SJCRH30 (cell line): ENCODE data around the gene GTF2H3. TPM values are rescaled to one million over a fixed set of nuclear protein-coding genes. Genes with fewer than 3 reads are reported as not detected.
A peak's percentile ranks its signal among the peaks of the same experiment; 100 is the strongest.

Experiments
- DNase-seq, 2 experiments: peaks; one replicate each; pipeline ENCODE4 v3.0.0-alpha.2; 2015 to 2020
- H3K27ac ChIP-seq: fragments of 250-450 bp; sonication (Bioruptor Pico); 2 replicates; pipeline ENCODE4 v1.5.1; 2020; ENCODE audit warnings: mild to moderate bottlenecking, moderate library complexity
- H3K27me3 ChIP-seq: fragments of 250-450 bp; sonication (Bioruptor Pico); 2 replicates; pipeline ENCODE4 v1.5.1; 2020; ENCODE audit warnings: mild to moderate bottlenecking, moderate library complexity
- H3K36me3 ChIP-seq: fragments of 250-450 bp; sonication (Bioruptor Pico); 2 replicates; pipeline ENCODE4 v1.5.1; 2020; ENCODE audit warnings: mild to moderate bottlenecking, moderate library complexity
- H3K4me1 ChIP-seq: fragments of 250-450 bp; sonication (Bioruptor Pico); 2 replicates; pipeline ENCODE4 v1.5.1; 2020; ENCODE audit warnings: mild to moderate bottlenecking, moderate library complexity
- H3K4me3 ChIP-seq: fragments of 250-450 bp; sonication (Bioruptor Pico); 2 replicates; pipeline ENCODE4 v1.5.1; 2020; ENCODE audit warnings: mild to moderate bottlenecking, moderate library complexity
- H3K9me3 ChIP-seq: fragments of 250-450 bp; sonication (Bioruptor Pico); replicated peaks from 2 replicates; pipeline ENCODE4 v1.5.1; 2020; ENCODE audit warnings: mild to moderate bottlenecking, moderate library complexity
- total RNA-seq: library from RNA; depleted of rRNA; stranded (reverse); fragments of >200 nt; shearing (Covaris generic); gene quantifications from 2 replicates; pipeline ENCODE4 v1.2.3, GENCODE V29; 2014

The GTF2H3 gene
- total RNA-seq, 1 experiment from 2014 or later, result 32.7 TPM

GRCh38 chr12:123617144-123617543, 16.5 kb upstream of the GTF2H3 start:
- no peak for DNase-seq

GRCh38 chr12:123617580-123617979, 16.0 kb upstream of the GTF2H3 start:
- H3K27me3 ChIP-seq, result no peaks in the 10 kb centered on the region

More at GRCh38 chr12:123617144-123617543, 16.5 kb upstream of the GTF2H3 start:
- no peaks in the 10 kb centered on the region for H3K4me1 ChIP-seq
- peaks cover 74% of the 10 kb centered on the region for H3K36me3 ChIP-seq
- H3K27me3 ChIP-seq, result no peaks in the 10 kb centered on the region
- no peak overlapping the region for H3K4me3 ChIP-seq
- H3K9me3 ChIP-seq, result no peaks in the 10 kb centered on the region
- no peak overlapping the region for H3K27ac ChIP-seq

GRCh38 chr12:123621101-123621500, 12.5 kb upstream of the GTF2H3 start:
- H3K27ac ChIP-seq, result no peak overlapping the region
- DNase-seq, result peak; percentile 54 to 57
- H3K27me3 ChIP-seq, result no peaks in the 10 kb centered on the region
- H3K36me3 ChIP-seq, result peaks cover 73% of the 10 kb centered on the region
- no peak overlapping the region for H3K4me3 ChIP-seq
- no peaks in the 10 kb centered on the region for H3K4me1 ChIP-seq
- H3K9me3 ChIP-seq, result no peaks in the 10 kb centered on the region

More at GRCh38 chr12:123617580-123617979, 16.0 kb upstream of the GTF2H3 start:
- H3K9me3 ChIP-seq, result no peaks in the 10 kb centered on the region
- H3K4me1 ChIP-seq, result no peaks in the 10 kb centered on the region
- H3K4me3 ChIP-seq, result no peak overlapping the region
- H3K36me3 ChIP-seq, result peaks cover 74% of the 10 kb centered on the region
- no peak for DNase-seq
- H3K27ac ChIP-seq, result no peak overlapping the region

- no peaks in the 10 kb centered on the region for H3K27me3 ChIP-seq
- H3K9me3 ChIP-seq, result no peaks in the 10 kb centered on the region
- no peak overlapping the region for H3K27ac ChIP-seq
- DNase-seq, result no peak
- H3K36me3 ChIP-seq, result peaks cover 75% of the 10 kb centered on the region
- no peak overlapping the region for H3K4me3 ChIP-seq
- H3K4me1 ChIP-seq, result no peaks in the 10 kb centered on the region
Observed at GRCh38 chr12:123621619-123622530, 11.8 kb upstream of the GTF2H3 start.

- Histone ChIP-seq H3K27ac (peak overlapping the region; percentile 73), H3K9me3 (no peaks in the 10 kb centered on the region), H3K36me3 (peaks cover 10% of the 10 kb centered on the region), H3K4me1 (no peaks in the 10 kb centered on the region), H3K27me3 (no peaks in the 10 kb centered on the region), H3K4me3 (peak overlapping the region; percentile 81)
- peak; percentile 12 to 19 for DNase-seq
Observed at GRCh38 chr12:123634142-123634561, 523 bp downstream of the GTF2H3 start.

GRCh38 chr12:123643911-123644310, 10.3 kb downstream of the GTF2H3 start:
- H3K4me3 ChIP-seq, result no peak overlapping the region
- no peaks in the 10 kb centered on the region for H3K9me3 ChIP-seq
- DNase-seq, result no peak
- H3K27me3 ChIP-seq, result no peaks in the 10 kb centered on the region
- H3K36me3 ChIP-seq, result peaks cover 9% of the 10 kb centered on the region
- H3K4me1 ChIP-seq, result no peaks in the 10 kb centered on the region
- H3K27ac ChIP-seq, result no peak overlapping the region

- no peak for DNase-seq
- Histone ChIP-seq H3K4me1 (no peaks in the 10 kb centered on the region), H3K4me3 (no peak overlapping the region), H3K27me3 (no peaks in the 10 kb centered on the region), H3K27ac (no peak overlapping the region), H3K9me3 (no peaks in the 10 kb centered on the region), H3K36me3 (peaks cover 16% of the 10 kb centered on the region)
Observed at GRCh38 chr12:123645380-123645779, 11.8 kb downstream of the GTF2H3 start.

GRCh38 chr12:123645878-123646277, 12.2 kb downstream of the GTF2H3 start:
- no peaks in the 10 kb centered on the region for H3K27me3 ChIP-seq
- no peak overlapping the region for H3K4me3 ChIP-seq
- no peak for DNase-seq
- H3K9me3 ChIP-seq, result no peaks in the 10 kb centered on the region
- H3K4me1 ChIP-seq, result no peaks in the 10 kb centered on the region
- H3K36me3 ChIP-seq, result peaks cover 16% of the 10 kb centered on the region
- H3K27ac ChIP-seq, result no peak overlapping the region

- no peak for DNase-seq
- Histone ChIP-seq H3K9me3 (no peaks in the 10 kb centered on the region), H3K27me3 (no peaks in the 10 kb centered on the region), H3K27ac (no peak overlapping the region), H3K4me1 (no peaks in the 10 kb centered on the region), H3K36me3 (peaks cover 20% of the 10 kb centered on the region), H3K4me3 (no peak overlapping the region)
Observed at GRCh38 chr12:123648401-123648800, 14.8 kb downstream of the GTF2H3 start.

GRCh38 chr12:123654129-123654701, 20.6 kb downstream of the GTF2H3 start:
- no peak overlapping the region for H3K27ac ChIP-seq
- H3K4me1 ChIP-seq, result no peaks in the 10 kb centered on the region
- no peak overlapping the region for H3K4me3 ChIP-seq
- no peak for DNase-seq
- H3K27me3 ChIP-seq, result no peaks in the 10 kb centered on the region
- H3K36me3 ChIP-seq, result peaks cover 10% of the 10 kb centered on the region; the same call in 1 of the 2 replicates
- H3K9me3 ChIP-seq, result no peaks in the 10 kb centered on the region

- H3K9me3 ChIP-seq, result no peaks in the 10 kb centered on the region
Observed at GRCh38 chr12:123655420-123655819, 21.8 kb downstream of the GTF2H3 start.

GRCh38 chr12:123656392-123656791, 22.8 kb downstream of the GTF2H3 start:
- Histone ChIP-seq H3K27ac (no peak overlapping the region), H3K27me3 (no peaks in the 10 kb centered on the region), H3K9me3 (no peaks in the 10 kb centered on the region), H3K4me3 (no peak overlapping the region), H3K36me3 (peaks cover 10% of the 10 kb centered on the region; the same call in 1 of the 2 replicates), H3K4me1 (no peaks in the 10 kb centered on the region)
- no peak for DNase-seq

More at GRCh38 chr12:123655420-123655819, 21.8 kb downstream of the GTF2H3 start:
- DNase-seq, result no peak
- Histone ChIP-seq H3K4me1 (no peaks in the 10 kb centered on the region), H3K27me3 (no peaks in the 10 kb centered on the region), H3K27ac (no peak overlapping the region), H3K4me3 (no peak overlapping the region), H3K36me3 (peaks cover 6% of the 10 kb centered on the region; the same call in 1 of the 2 replicates)

GRCh38 chr12:123657211-123657610, 23.6 kb downstream of the GTF2H3 start:
- no peak overlapping the region for H3K4me3 ChIP-seq
- no peaks in the 10 kb centered on the region for H3K27me3 ChIP-seq
- DNase-seq, result no peak
- no peaks in the 10 kb centered on the region for H3K9me3 ChIP-seq
- H3K36me3 ChIP-seq, result peaks cover 6% of the 10 kb centered on the region; the same call in 1 of the 2 replicates
- H3K27ac ChIP-seq, result no peak overlapping the region
- no peaks in the 10 kb centered on the region for H3K4me1 ChIP-seq

GRCh38 chr12:123659996-123660727, 26.5 kb downstream of the GTF2H3 start:
- Histone ChIP-seq H3K27me3 (no peaks in the 10 kb centered on the region), H3K27ac (no peak overlapping the region), H3K4me3 (no peak overlapping the region), H3K36me3 (peaks cover 6% of the 10 kb centered on the region; the same call in 1 of the 2 replicates), H3K4me1 (no peaks in the 10 kb centered on the region), H3K9me3 (no peaks in the 10 kb centered on the region)
- no peak for DNase-seq

GRCh38 chr12:123667771-123668170, 34.1 kb downstream of the GTF2H3 start:
- Histone ChIP-seq H3K27me3 (no peaks in the 10 kb centered on the region), H3K4me1 (no peaks in the 10 kb centered on the region), H3K27ac (no peak overlapping the region), H3K36me3 (no peaks in the 10 kb centered on the region; the same call in 1 of the 2 replicates), H3K9me3 (no peaks in the 10 kb centered on the region), H3K4me3 (no peak overlapping the region)
- DNase-seq, result no peak
